GM21717 (cell line): Measurements from ENCODE around the gene LRRC3C.
A peak's percentile ranks its signal among the peaks of the same experiment; 100 is the strongest.
"Not testable (repeated sequence)": the region's sequence is repeated elsewhere in the genome, so short reads cannot be mapped to it uniquely, and the experiment has no call there.

Source experiments
- ATAC-seq: cut with Tn5 transposase; IDR thresholded peaks from one replicate; pipeline ENCODE4 v1.9.1; 2021; ENCODE audit warnings: mild to moderate bottlenecking, moderate library complexity; ENCODE audit not compliant: unreplicated experiment

The LRRC3C gene

DNA sequence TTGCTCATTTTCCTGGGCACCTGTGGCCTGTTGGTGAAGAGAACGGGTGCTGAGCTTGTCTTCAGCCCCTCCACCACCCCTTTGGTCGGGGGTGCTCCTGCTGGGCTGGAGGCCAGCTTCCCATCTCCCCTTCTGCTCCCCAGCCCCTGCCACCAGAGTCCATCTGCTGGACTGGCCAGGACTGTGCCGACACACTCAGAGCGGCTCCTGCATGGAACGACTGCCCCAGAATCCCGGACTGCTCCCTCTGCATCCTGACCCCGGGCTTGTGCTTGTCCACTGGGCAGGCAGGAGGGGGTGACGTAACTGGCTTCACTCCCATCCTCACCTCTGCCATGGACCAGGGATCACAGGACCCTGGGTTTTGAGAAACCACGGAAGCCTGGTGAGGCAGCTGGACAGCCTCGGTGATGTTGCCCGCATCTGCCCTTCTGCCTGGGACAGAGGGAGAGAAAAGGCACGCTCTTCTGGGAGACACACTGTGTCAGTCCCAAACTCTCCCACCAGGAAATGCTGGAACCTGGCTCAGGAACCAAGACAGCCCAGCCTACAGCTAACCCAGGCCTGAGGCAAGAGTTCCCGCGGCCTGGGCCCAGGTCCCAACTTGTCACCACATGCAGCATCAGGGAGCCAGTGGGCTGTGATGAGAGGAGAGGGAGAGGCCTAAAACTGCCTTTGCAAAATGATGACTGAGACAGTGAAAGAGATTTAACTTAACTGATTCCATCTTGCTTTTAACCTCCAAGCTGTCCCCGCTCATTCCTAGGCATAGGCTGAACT is 19.2 kb downstream of the LRRC3C start:
- ATAC-seq, result no peak

DNA sequence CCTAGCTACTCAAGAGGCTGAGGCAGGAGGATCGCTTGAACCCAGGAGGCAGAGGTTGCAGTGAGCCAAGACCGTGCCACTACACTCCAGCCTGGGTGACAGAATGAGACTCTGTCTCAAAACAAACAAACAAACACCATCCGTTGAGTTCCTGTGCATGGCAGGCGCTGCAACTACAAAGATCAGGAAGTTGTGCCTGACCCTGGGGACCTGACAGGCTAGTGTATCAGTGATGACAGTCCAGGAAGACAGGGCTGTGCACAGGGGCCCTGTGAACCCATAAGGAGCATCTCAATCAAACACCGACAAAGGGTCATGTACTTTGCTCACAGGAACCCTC is 20.9 kb downstream of the LRRC3C start:
- ATAC-seq, result not testable (repeated sequence)

DNA sequence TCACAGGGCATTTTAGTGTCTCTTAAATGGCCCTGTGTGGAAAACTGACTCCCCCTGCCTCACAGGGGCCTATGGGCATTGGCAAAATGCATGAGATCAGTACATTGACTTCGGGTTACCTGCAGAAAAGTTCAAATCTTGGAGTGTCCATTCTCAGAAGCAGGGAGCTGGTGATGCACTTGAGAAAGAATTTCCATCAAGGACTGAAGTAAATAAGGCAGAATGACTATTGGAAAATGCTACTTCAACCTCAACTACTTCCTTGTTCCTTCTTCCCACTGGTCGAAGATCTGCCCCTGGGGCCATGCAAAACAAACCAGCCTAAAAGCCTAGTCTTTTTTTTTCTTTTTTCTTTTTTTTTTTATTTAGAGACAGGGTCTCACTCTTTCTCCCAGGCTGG is 21.5 kb downstream of the LRRC3C start:
- ATAC-seq, result no peak

DNA sequence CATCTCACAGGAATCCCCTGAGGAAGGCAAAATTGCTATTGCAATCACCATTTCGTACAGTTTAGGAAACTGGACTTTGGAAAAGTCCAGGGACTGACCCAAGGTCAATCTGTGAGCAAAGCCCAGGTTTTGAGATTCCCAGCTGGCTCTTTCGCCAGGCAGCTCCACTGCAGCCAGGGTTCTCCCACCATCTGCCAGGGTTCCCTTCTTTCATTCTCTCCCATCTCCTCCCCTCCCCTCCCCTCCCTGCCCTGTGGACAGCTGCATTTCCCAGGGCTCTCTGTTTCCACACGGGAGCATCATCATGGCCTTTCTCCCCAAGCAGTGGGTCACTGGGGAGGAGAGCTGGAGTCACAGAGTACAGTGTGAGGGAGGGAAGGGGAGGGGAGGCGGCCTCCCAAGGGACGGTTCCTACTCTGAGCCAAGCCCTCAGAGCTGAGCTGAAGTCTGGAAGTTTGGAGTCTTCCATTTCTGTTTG is 23.4 kb downstream of the LRRC3C start:
- ATAC-seq, result no peak

DNA sequence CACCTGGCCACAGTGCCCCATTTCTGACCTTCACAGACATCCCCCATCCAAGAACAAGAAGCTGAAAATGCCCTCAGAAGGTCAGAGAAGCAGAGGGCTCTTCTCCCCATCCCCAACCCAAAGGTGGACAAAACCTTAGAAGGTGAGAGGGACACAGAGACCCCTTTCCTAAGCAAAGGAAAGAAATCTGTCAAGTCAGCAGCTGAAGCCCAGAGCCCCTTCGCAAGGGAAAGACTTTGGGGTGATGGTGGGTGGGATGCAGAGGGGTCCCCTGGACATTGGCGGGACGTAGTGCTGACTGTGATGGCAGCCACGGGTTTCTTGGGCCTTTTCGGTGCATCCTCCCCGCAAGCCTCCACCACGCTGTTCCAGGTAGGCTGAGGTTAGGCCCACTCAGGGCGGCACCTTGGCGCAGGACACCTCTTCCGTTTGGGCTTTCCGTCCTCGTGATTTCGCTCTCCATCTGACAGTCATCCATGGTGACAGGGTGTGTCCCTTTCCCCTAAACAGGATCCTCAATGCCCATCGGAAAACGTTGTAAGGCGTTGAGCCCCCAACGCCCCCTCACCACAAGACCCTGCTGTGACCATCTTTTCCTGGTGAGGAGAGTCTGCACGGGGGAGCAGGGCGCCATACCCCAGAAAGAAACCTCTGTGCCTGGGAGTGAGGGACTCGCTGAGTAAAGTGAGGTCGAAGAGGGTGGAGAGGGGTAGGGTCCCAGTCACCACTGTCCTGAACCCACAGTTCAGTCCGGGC is 24.6 kb downstream of the LRRC3C start:
- peak; percentile 1 for ATAC-seq

DNA sequence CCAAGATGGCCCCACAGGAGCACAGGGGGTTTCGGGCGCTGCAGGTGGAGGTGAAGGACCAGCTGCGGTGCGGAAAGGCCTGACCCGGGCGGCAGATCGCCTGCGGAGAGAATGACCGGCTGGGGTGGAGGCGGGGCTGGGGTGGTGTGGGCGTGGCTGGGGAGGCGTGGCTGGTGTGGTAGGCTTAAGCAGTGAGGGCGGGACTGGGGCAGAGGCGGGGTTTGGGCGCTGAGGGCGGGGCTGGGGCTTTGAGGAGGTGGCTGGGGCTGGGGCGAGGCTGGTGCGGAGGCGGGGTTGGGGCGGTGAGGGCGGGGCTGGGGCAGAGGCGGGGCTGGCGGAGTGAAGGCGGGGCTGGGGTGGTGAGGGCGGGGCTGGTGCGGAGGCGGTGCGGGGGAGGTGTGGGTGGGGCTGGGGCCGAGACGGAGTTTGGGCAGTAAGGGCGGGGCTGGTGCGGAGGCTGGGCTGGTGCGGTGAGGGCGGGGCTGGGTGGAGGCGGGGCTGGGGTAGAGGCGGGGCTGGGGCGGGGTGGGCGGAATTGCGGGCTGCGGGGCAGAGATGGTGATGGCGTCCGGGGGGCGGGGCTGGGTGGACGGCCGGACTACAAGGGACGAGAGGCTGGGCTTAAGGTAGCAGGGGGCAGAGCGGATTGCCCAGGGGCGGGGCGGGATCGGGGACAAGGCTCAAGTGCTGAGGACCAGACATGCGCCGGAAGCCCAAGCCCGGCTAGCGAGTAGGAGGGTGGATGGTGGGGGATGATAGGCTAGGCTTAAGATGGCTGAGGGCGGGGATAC is 25.3 kb downstream of the LRRC3C start:
- peak; percentile 58 for ATAC-seq

DNA sequence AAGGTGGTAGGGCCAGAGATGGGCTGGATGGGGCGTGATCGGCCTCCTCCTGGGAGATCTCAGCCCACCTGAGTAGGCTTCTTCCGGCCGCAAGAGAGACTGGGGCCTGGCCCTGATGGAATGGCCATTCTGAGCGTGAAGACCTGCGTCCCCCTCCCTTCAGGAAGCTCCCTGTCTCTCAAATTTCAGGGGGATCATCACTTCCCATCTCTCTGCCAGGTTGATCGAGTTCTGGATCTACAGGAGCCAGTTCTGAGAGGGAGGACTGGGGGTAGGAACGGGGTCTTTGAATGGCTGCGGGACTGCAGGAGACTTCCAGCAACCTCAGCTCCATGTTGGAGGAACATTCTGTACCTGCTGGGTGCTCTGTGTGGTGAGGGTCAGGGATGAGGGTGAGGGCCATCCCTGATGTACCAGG is 25.9 kb downstream of the LRRC3C start:
- ATAC-seq, result no peak

DNA sequence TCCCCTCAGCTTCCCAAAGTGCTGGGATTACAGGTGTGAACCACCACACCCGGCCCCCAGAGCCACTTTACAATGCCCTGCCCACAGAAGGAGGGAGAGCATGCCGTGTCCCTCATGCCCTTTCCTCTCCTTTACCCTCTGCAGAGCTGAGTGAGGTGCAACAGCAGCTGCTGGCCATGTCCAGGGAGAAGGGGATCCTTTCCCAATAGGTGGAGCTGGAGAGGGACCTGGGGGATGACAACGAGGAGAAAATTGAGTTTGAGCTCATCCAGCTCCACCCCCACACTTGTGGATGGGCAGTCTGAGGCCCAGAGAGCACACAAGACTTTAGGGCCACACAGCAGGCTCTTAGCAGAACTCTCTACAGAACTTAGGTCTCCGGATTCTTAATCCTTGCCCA is 27.3 kb downstream of the LRRC3C start:
- ATAC-seq, result no peak

DNA sequence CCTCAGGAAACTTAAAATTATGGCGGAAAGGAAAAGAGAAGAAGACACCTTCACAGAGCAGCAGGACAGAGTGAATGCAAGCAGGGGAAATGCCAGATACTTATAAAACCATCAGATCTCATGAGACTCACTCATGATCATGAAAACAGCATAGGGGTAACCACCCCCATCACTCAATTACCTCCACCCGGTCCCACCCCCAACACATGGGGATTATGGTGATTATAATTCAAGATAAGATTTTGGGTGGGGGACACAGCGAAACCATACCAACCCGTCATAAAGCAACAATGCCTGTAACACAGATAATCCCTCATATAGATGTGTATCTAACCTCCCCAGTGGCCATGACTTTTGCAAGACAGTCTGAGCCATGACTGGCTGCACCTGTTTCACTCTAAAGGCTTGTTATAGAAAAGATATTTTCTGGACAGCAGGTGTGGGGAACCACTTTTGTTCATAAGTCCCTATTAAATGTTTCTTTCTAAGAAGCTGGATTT is 28.2 kb downstream of the LRRC3C start:
- no peak for ATAC-seq

DNA sequence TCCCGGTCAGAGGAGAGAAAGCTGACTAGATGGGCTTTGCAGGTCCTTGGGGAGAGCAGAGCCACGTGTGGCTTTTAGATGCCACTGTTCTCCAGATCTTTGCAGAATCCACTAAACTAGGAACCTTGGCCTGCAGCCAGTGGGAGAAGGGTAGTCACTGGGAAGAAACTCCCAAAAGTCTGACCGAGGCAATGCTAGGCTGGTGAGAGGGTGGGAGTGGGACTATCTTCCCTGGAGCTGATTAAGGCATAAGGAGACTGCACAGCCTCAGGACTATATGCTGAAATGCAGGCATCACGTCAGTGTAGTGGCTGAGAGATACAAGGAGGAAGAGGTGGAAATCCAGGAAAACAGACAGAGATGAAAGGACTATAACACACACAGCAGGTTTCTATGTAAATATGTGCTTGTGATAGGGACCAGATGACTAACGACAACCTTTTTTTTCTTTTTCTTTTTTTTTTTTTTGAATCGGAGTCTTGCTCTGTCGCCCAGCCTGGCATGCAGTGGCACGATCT is 33.1 kb downstream of the LRRC3C start:
- ATAC-seq, result no peak

DNA sequence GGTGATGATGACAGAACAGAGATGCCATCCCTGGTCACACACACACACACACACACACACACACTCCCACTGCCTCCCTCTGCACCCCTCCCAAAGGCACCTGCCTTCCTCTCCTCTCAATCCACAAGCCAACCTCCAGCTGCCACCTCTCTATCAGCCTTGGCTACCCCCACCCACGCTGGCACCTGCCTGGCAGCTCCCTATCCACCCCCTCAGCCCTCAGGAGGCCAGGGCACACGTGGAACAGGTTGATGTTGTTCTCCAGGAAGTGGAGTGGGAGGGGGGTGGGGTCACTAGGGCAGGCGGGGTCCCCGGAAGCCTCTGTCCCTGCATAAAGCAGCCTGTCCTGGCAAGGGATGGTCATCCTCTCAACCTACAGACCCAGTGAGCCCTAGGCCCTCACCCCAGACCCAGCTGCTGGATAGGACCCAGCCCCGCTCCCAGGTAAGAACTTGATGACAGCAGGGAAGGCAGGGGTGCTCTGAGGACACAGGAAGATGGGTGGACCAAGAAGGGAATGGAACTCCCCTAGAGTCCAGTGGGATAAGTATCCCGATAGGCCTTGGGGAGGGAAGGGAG is 35.2 kb downstream of the LRRC3C start, which contains the start of gene GSDMA:
Gene GSDMA, plus strand, starts transcription at position 363 of the 579 bp plus-strand sequence. CDS start 2,684 bp downstream, outside the sequence.
- ATAC-seq, result no peak

DNA sequence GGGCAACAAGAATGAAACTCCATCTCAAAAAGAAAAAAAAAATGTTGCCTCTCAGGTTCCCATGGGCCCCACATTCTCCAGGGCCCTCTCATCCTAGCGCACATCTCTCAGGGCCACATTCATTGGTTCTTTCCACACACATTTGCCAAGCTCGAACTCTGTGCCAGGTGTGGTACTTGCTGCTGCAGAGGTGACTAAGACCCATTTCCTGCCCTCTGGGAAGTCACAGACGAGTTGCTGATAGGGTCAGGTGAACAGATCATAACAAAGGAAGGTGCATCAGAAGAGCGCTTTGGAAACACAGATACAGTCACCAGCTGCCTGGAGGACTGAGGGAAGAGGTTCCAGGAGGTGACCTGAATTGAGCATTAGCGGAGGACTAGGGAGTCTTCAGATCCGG is 36.3 kb downstream of the LRRC3C start:
- ATAC-seq, result no peak

DNA sequence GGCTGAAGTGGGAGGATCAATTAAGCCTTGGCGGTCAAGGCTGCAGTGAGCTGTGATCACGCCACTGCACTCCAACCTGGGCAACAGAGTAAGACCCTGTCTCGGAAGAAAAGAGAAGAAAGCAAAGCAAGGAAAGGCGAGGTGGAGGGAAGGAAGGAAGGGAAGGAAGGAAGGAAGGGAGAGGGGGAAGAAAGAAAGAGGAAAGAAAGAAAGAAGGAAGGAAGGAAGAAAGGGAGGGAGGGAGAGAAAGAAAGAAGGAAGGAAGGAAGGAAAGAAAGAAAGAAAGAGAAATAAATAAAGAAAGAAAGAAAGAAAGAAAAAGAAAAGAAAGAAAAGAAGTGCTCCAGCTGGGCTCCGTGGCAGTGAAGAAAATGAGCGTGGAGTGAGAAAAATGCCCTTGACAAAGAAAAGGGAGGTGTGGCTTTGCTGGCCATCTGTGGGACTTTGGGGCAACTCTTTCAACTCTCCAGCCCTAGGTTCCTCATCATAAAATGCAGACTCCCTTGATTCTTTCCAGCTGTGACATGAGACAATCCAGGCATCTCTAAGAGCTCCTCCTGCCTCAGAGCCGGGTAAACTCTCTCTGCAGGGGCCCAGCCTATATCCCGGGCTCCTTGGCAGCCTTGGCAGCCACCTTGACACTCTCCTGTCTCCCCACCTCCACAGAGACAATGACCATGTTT is 37.6 kb downstream of the LRRC3C start:
- ATAC-seq, result no peak

DNA sequence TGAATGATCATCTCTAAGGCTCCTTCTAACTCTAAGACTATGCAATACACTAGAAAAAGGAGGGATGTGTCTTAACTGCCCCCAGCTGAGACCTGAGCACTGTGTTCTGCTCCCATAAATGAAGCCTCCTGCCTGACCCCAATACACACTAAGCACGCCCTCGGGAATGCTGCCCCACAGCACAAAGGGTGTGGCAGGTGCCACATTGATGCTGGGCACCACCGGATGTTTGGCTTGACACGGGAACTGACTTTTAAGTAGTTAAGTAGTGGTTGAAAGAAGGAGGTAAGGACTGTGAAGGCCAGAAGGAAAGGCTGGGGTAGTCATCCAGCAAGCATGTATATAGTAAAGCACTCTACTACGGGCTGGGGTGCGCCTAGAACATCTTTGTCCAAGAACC is 39.2 kb downstream of the LRRC3C start:
- ATAC-seq, result no peak

DNA sequence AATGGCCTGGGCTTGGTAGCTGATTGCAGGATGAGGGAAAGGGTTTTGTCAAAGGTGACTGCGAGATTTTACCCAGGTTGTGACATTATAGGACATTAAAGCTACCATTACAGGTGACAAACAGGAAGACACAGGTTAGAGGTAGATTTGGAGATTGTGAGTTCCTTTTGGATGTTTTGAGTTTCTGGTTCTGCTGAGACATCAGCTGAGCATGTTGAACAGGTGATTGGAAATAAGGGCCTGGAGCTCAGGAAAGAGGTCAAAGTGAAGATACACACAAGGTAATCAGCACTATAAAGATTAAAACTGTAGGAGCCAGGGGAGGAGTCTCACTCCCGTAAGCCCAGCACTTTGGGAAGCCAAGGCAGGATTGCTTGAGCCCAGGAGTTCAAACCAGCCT is 41.2 kb downstream of the LRRC3C start:
- ATAC-seq, result no peak

DNA sequence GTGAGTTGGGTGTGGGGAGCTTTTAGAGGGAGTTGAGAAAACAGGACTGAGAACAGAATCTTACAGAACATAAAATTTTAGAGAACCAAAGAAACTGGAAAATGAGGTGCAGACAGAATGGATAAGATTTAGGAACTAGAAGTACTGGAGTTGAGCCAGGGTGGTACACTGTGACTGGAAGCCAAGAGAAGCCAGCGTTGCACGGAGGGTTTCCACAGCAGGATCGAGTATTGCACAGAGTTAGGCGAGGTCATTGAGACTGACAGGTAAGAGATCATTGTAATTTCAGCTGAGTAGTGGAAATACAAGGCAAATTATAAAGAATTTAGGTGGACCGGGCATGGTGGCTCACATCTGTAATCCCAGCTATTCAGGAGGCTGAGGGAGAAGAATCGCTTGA is 41.8 kb downstream of the LRRC3C start:
- ATAC-seq, result no peak

DNA sequence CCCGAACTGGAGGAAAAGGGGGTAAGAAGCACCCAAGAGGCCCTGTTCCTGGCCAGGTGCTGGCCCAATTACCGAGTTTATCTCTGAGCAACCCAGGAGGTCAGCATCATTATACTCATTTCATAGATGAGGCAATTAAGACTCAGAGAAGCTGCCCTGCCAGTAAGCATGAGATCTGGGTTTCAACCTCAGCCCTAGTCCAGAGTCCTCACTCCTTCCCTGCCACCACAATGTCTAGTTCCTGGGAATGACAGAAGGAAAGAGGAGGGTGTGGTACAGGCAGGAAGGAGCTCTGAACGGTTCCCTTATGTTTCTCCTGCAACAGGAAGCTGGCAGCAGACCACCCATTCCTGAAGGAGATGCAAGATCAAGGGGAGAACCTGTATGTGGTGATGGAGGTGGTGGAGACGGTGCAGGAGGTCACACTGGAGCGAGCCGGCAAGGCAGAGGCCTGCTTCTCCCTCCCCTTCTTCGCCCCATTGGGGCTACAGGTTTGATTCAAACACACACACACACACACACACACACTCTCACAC is 42.7 kb downstream of the LRRC3C start:
- ATAC-seq, result no peak

DNA sequence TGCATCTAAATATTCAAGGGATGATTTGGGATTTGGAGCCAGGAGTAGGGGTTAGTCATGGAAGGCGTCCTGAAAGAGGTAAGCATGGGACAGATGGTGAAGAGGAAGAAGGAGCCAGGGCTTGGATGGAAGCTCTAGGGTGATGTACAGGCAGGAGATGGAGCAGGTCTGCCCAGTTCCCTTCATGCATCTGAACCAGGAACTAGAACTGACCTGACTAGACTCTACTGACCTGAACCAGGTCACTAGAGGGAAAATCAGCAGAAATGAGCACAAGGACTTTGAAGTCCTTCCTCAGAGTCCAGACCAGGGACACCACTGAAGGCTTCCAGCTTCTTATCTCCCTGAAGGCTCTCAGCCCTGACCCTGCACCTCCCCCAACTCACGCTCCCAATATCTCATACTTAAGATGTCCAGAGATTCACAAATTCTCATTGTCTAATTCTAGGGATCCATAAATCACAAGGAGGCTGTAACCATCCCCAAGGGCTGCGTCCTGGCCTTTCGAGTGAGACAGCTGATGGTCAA is 43.6 kb downstream of the LRRC3C start:
- ATAC-seq, result no peak

DNA sequence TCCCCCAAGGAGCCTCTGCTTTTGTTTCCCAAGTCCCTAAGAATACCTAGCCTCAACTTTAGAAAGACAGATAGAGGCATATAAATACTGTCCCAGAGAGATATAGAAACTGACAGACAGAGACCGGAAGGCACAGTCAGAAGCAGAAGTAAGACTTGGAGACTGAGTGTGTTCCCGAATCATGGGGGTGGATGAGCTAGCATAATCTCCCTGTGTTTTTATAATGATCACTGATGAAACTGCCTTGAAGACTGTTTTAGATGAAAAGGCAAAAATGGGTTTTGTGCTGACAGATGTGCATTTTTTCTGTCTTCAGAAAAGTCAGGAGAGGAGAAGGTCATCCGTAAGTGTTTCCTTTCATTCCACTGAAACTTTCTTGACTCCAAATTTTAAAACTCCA is 44.7 kb downstream of the LRRC3C start:
- no peak for ATAC-seq

DNA sequence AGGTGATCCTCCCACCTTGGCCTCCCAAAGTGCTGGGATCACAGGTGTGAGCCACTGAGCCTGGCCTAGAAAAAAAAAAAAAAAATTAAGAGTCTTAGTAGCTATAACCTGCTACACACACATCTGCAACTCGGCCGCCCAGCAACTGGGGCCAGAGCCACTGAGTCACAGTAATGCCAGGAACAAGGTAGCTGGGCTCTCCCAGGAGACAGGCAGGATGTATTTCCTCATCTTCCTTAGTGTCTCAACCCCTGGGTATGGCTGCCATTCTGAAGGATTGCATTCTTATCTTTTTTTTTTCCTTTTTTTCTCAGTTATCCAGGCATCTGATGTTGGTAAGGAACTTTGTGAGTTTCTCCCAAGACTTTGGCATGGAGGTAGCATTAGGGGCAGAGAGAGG is 46.0 kb downstream of the LRRC3C start:
- ATAC-seq, result no peak
